Heart left ventricle (tissue), 16 donors: Measurements from ENCODE around the gene ULK1. TPM values are rescaled to one million over a fixed set of nuclear protein-coding genes. Genes with fewer than 3 reads are reported as not detected.

ENCODE experiments used
- ATAC-seq, 4 donors: fragments of 200-7000 bp; cut with Tn5 transposase; one replicate each; pipeline ENCODE4 v1.9.1; 2020 to 2022; ENCODE audit warnings: moderate library complexity in 4 of 4, mild to moderate bottlenecking in 3 of 4, moderate number of reproducible peaks in 1 of 4
- DNase-seq, 5 donors: peaks; one replicate each; pipeline ENCODE4 v3.0.0-alpha.2; 2020
- H3K27ac ChIP-seq, 12 donors: fragments of 200-600 bp; sonication (generic) in 4 of 12; one replicate each; pipeline versions ENCODE4 v1.5.0 to v1.8.0; 2016 to 2022; ENCODE audit warnings: mild to moderate bottlenecking in 2 of 12
- H3K27me3 ChIP-seq, 9 donors: fragments of 200-600 bp; sonication (generic) in 2 of 9; one replicate each; pipeline versions ENCODE4 v1.5.1 to v1.8.0; 2016 to 2022; ENCODE audit warnings: mild to moderate bottlenecking in 3 of 9
- H3K36me3 ChIP-seq, 9 donors: fragments of 200-600 bp; sonication (generic) in 2 of 9; one replicate each; pipeline versions ENCODE4 v1.5.0 to v1.8.0; 2018 to 2022; ENCODE audit warnings: mild to moderate bottlenecking in 2 of 9
- H3K4me1 ChIP-seq, 12 donors: fragments of 200-600 bp; sonication (generic) in 4 of 12; one replicate each; pipeline versions ENCODE4 v1.5.0 to v1.8.0; 2016 to 2022; ENCODE audit warnings: mild to moderate bottlenecking in 3 of 12
- H3K4me3 ChIP-seq, 12 donors: fragments of 200-600 bp; sonication (generic) in 4 of 12; one replicate each; pipeline versions ENCODE4 v1.5.0 to v1.8.0; 2017 to 2022; ENCODE audit warnings: mild to moderate bottlenecking in 9 of 12, moderate library complexity in 4 of 12
- H3K9me3 ChIP-seq, 12 donors: fragments of 200-600 bp; sonication (generic) in 4 of 12; one replicate each; pipeline versions ENCODE4 v1.5.0 to v1.8.0; 2016 to 2022; ENCODE audit warnings: mild to moderate bottlenecking in 1 of 12
- CTCF ChIP-seq, 12 donors: fragments of 200-600 bp; sonication (generic) in 4 of 12; IDR thresholded peaks; one replicate each; pipeline versions ENCODE4 v1.5.0 to v1.8.0; 2018 to 2022; ENCODE audit warnings: antibody characterized with exemption in 12 of 12, mild to moderate bottlenecking in 5 of 12
- POLR2A ChIP-seq, 2 donors: fragments of 450-650 bp; IDR thresholded peaks; one replicate each; pipeline ENCODE4 v1.6.1; 2017; ENCODE audit warnings: antibody characterized with exemption in 2 of 2, mild to moderate bottlenecking in 2 of 2, moderate library complexity in 2 of 2
- WGBS, 4 donors: extraction: QIAGEN DNeasy Blood & Tissue Kit in 2 of 4; methylation state at CpG; one replicate each; pipeline versions ENCODE4 v1.1.5 to v1.1.7; 2013 to 2018; 5-methylcytosine and 5-hydroxymethylcytosine counted together
- intact Hi-C, 10 donors: fragments of 100-400 bp; cut with DNase I; formaldehyde crosslinking; loops; one replicate each; pipeline versions ENCODE4 v1.11.1 to v1.14.2; 2022
- long read RNA-seq, 3 donors: library from polyadenylated mRNA; unstranded; transcript quantifications; one replicate each; pipeline ENCODE4 v2.0.0, GENCODE V29; 2020 to 2021
- polyA plus RNA-seq, 2 donors: library from polyadenylated mRNA; stranded (reverse); fragments of 200-250 nt; gene quantifications; one replicate each; pipeline ENCODE4 v1.2.3, GENCODE V29; 2013
- total RNA-seq, 9 donors: library from RNA; depleted of rRNA in 2 of 9; stranded (reverse); fragments of >200 nt in 2 of 9; fragmentation: NEBNext Ultra II Directional in 3 of 9; extraction: Animal tissue kit (Norgen Biotek cat#: 25700) in 3 of 9; gene quantifications; one replicate each; pipeline versions ENCODE4 v1.1.0 to v1.2.4, GENCODE V29; 2016 to 2023
- donor health status: ischemic (EF 13 %, LVEDD 7.1; RV severe dilation, severe dysfunction).
- donor health status: healthy with polysubstance abuse.
- donor health status: DM: no; HTN: yes; CAD: no.
- donor health status: DM: no; HTN: no; CAD: no.
- donor health status: ischemic (EF 25% LVEDD 6.9; RV normal size, moderate dysfunction).
- donor health status: ischemic (EF 25% LVEDD 5.7; RV mildly dilated, moderate dysfunction).
- donor health status: healthy.
- donor health status: DM: yes; HTN: yes; CAD: no.
- donor health status: ischemic (EF 35%, LVEDD 5.7; RV mildly dilated, moderate dysfunction).
- donor health status: nonischemic (EF 11% LVEDD 7.7; RV severe dilation, severe dysfunction).
- donor health status: DM: yes; HTN: yes; CAD: no.
- donor health status: PGD.
- donor health status: ischemic (EF 29% LVEDD 5.4; RV normal size, mild dysfunction).
- donor health status: nonischemic (EF 23%, LVEDD 6.1; RV moderate dilation, normal function).

Gene ULK1
- total RNA-seq: 10 to 100 TPM; 21.9 to 56.0 (median 42.4) TPM
- 10 to 100 TPM; 23.0 to 24.7 TPM for polyA plus RNA-seq
- long read RNA-seq, donor 1, partial matches to known transcripts: 41 of 69 reads
- long read RNA-seq, donor 1, other reads (novel, unspliced or antisense): 23 of 69 reads
- long read RNA-seq, donor 2, transcript ULK1-203 (2 exons, 2,145 nt): major isoform, 13 of 132 reads
- long read RNA-seq, donor 2, transcript ULK1-204 (6 exons, 1,211 nt): minor isoform, 7 of 132 reads
- long read RNA-seq, donor 2, partial matches to known transcripts: 89 of 132 reads
- long read RNA-seq, donor 2, other reads (novel, unspliced or antisense): 21 of 132 reads
- long read RNA-seq, donor 3, full-length matches to known transcripts: 10 of 79 reads
- long read RNA-seq, donor 3, partial matches to known transcripts: 66 of 79 reads
- long read RNA-seq, donor 3, other reads (novel, unspliced or antisense): 3 of 79 reads

GRCh38 chr12:131894313-131894860 lies at the start of gene ULK1:
Gene ULK1 (plus strand): TSS chr12:131894622. CDS start chr12:131895002, 380 bp downstream.
- TF ChIP-seq POLR2A (IDR thresholded peaks at IDR 0.05) (peak; percentile 92 to 95), CTCF (IDR thresholded peaks at IDR 0.05) (no peak)
- H3K4me1 ChIP-seq: peaks cover 0 to 39% (median 22%) of the 10 kb centered on the region in 12 donors
- H3K36me3 ChIP-seq: peaks cover 0 to 25% (median under 1%) of the 10 kb centered on the region in 9 donors
- peak; percentile 72 to 81 (median 74) for ATAC-seq
- no peaks in the 10 kb centered on the region for H3K9me3 ChIP-seq
- peak within 1 kb of the TSS; percentile 36 to 84 (median 64) for H3K4me3 ChIP-seq
- H3K27ac ChIP-seq: peak within 1 kb of the TSS; percentile 96 to 100 (median 98)
- intact Hi-C loops: loop anchor here in 4 of 10 donors (1.0 to 5.0 kb wide), 4 partner anchors 34 to 54 kb away; partner anchors contain the start of genes PUS1 (in 3 of the 4) and EP400 (in 1 of the 4)
- no peaks in the 10 kb centered on the region for H3K27me3 ChIP-seq
- peak; percentile 90 to 96 (median 93) for DNase-seq
- WGBS, 4 donors: 0 to 2% (median 1%) methylated on average over 12 to 64 of the region's 64 CpGs

DNA sequence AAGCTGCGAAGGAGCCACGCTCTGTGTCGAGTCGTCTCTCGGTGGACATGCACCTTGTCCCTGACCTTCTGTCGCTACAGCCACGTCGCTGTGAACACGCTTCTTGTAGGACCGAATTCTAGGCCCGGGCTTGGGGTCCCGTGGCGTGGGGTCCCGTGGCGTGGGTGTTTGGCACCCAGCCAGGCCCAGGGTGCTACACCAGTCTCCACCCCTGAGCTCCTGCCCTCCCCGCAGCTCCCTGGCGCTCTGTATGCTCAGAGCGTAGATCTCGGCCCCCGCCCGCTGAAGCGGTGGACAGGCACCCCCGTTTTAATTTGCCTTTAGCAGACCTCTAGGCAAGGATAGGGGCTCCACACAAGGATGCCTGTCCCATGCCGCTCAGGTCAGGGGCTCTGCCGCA lies 49.8 kb upstream of the ULK1 start:
- intact Hi-C loops: loop anchor here in 2 of 10 donors (5.0 to 10.0 kb wide), 2 partner anchors 100 to 103 kb away; partner anchors contain the start of gene EP400 (in 2 of the 2)
- Histone ChIP-seq H3K4me3 (no peak overlapping the region), H3K4me1 (no peaks in the 10 kb centered on the region), H3K27me3 (no peaks in the 10 kb centered on the region), H3K36me3 (peaks cover 0 to 3% (median 0%) of the 10 kb centered on the region in 9 donors), H3K9me3 (no peaks in the 10 kb centered on the region), H3K27ac (no peak overlapping the region)
- WGBS, 4 donors: 92 to 96% (median 94%) methylated on average over 25 of the region's 25 CpGs
- no peak for TF ChIP-seq CTCF (IDR thresholded peaks at IDR 0.05)
- TF ChIP-seq POLR2A (IDR thresholded peaks at IDR 0.05): no peak
- no peak for ATAC-seq
- DNase-seq: peak in 1 of 5 donors; percentile 21

- ATAC-seq (no peak), DNase-seq (peak in 1 of 5 donors; percentile 16)
- WGBS, 4 donors: 91 to 94% (median 93%) methylated on average over 17 to 29 of the region's 29 CpGs
- no peak overlapping the region for H3K4me3 ChIP-seq
- H3K27ac ChIP-seq: no peak overlapping the region
- no peaks in the 10 kb centered on the region for H3K4me1 ChIP-seq
- H3K36me3 ChIP-seq: peaks cover 0 to 3% (median 0%) of the 10 kb centered on the region in 9 donors
- H3K9me3 ChIP-seq: no peaks in the 10 kb centered on the region
- no peak for TF ChIP-seq POLR2A (IDR thresholded peaks at IDR 0.05)
- intact Hi-C loops: loop anchor here in 2 of 10 donors (5.0 to 10.0 kb wide), 2 partner anchors 100 to 102 kb away; partner anchors contain the start of gene EP400 (in 2 of the 2)
- H3K27me3 ChIP-seq: no peaks in the 10 kb centered on the region
These were observed 49.3 kb upstream of the ULK1 start for GRCh38 chr12:131845121-131845520.

GRCh38 chr12:131847456-131847855 lies 47.0 kb upstream of the ULK1 start:
- ATAC-seq (no peak), DNase-seq (peak in 1 of 5 donors; percentile 21)
- H3K4me3 ChIP-seq: no peak overlapping the region
- H3K36me3 ChIP-seq: peaks cover 0 to 3% (median 0%) of the 10 kb centered on the region in 9 donors
- no peaks in the 10 kb centered on the region for H3K27me3 ChIP-seq
- WGBS, 4 donors: 87 to 92% (median 92%) methylated on average over 10 of the region's 10 CpGs
- TF ChIP-seq POLR2A (IDR thresholded peaks at IDR 0.05): no peak
- TF ChIP-seq CTCF (IDR thresholded peaks at IDR 0.05): no peak
- intact Hi-C loops: loop anchor here in 2 of 10 donors (5.0 to 10.0 kb wide), 2 partner anchors 97 to 100 kb away; partner anchors contain the start of gene EP400 (in 2 of the 2)
- H3K4me1 ChIP-seq: peaks cover 0 to 7% (median 0%) of the 10 kb centered on the region in 12 donors
- H3K9me3 ChIP-seq: no peaks in the 10 kb centered on the region
- no peak overlapping the region for H3K27ac ChIP-seq
